ENCODE results near the gene GPR152. TPM values are rescaled to one million over a fixed set of nuclear protein-coding genes. Genes with fewer than 3 reads are reported as not detected.

The GPR152 gene
- total and polyA plus RNA-seq, 2 of the 8 experiments (the other 6 are each of a cell fraction or from before 2014, with no cell fraction given), result not detected

DNA sequence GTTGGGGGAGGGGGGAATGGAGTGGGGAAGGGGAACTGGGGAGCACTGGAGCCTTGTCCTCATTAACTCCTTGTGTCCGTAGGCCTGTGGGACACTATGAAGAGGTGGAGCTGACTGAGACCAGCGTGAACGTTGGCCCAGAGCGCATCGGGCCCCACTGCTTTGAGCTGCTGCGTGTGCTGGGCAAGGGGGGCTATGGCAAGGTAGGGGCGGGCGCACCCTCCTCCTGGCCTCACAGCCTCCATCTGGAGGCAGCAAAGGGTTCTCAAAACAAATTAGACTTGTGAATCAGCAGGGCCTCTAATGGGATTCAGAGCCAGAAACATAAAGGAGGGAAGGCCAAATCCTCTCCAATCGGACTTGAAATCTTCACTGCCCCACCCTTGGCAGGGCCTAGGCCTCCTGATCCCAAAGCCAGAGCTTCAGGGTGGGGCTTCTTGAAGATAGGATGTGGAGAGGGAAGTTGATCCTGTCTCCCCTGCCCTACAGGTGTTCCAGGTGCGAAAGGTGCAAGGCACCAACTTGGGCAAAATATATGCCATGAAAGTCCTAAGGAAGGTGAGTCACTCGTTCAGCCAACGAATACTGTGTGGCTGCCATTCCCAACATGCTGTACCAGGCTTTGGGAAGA lies 23.4 kb downstream of the GPR152 start:
- Histone ChIP-seq H3K4me2 (ENCODE audit: insufficient read depth in 1 of 2, low read depth in 2 of 2, low read length in 2 of 2) (peak overlapping the region; percentile 60 to 96), H2BK5ac (ENCODE audit: low read depth, low read length) (peak overlapping the region; percentile 66; the same call in 1 of the 2 replicates), H3K23ac (ENCODE audit: insufficient read length) (no peak overlapping the region), H2BK12ac (ENCODE audit: low read depth, low read length) (no peak overlapping the region), H2AK5ac (ENCODE audit: low read depth, low read length) (peak overlapping the region; percentile 11; the same call in 1 of the 2 replicates), H3K56ac (replicated peaks; ENCODE audit: insufficient read length, low read depth, low read length) (no peak overlapping the region), H3K4me1 (replicated peaks in 1 of 4; ENCODE audit: control insufficient read depth in 3 of 4, insufficient read depth in 4 of 4, low read length in 3 of 4) (peaks cover 0 to 12% (median 4%) of the 10 kb centered on the region in 4 experiments; a peak in 6 of 7 replicates), H4K8ac (ENCODE audit: extremely low read depth, insufficient read depth, low read length) (no peak overlapping the region; the same call in 1 of the 2 replicates), H3K9ac (replicated peaks in 1 of 4; ENCODE audit: extremely low read depth in 1 of 4, low read depth in 3 of 4, low read length in 3 of 4) (peak overlapping the region in 3 of 4 experiments; percentile 72 to 86 (median 77); a peak in 6 of 7 replicates), H2BK20ac (ENCODE audit: low read length) (no peak overlapping the region), H3K14ac (ENCODE audit: insufficient read length) (no peak overlapping the region), H2AFZ (ENCODE audit: low read length) (no peak overlapping the region), H3K79me2 (ENCODE audit: control insufficient read depth in 1 of 2, insufficient read depth in 2 of 2, low read length in 2 of 2) (peaks cover 0 to 9% of the 10 kb centered on the region in 2 experiments; a peak in 2 of 4 replicates), H2BK15ac (ENCODE audit: low read length) (no peak overlapping the region), H4K91ac (replicated peaks; ENCODE audit: insufficient read length, low read length) (no peak overlapping the region), H3K9me3 (ENCODE audit: insufficient read depth in 2 of 2, low read depth in 1 of 2, low read length in 1 of 2) (no peaks in the 10 kb centered on the region), H3K18ac (ENCODE audit: extremely low read depth, low read length) (no peak overlapping the region), H4K20me1 (replicated peaks in 1 of 2; ENCODE audit: control insufficient read depth in 1 of 2, insufficient read depth in 2 of 2, low read length in 2 of 2) (peaks cover 0 to 1% of the 10 kb centered on the region in 2 experiments), H3K27me3 (replicated peaks in 1 of 4; ENCODE audit: control insufficient read depth in 3 of 4, extremely low read depth in 1 of 4, insufficient read depth in 3 of 4, low read length in 3 of 4) (no peaks in the 10 kb centered on the region), H3K4me3 (ENCODE audit: extremely low read depth in 1 of 4, insufficient read depth in 2 of 4, low read depth in 3 of 4, low read length in 4 of 4) (peak overlapping the region; percentile 66 to 98 (median 90)), H2BK120ac (replicated peaks; ENCODE audit: low read depth, low read length) (no peak overlapping the region), H3K23me2 (ENCODE audit: low read depth, low read length) (peaks cover 10% of the 10 kb centered on the region), H4K5ac (ENCODE audit: insufficient read length, low read depth, low read length) (no peak overlapping the region), H3K36me3 (ENCODE audit: control insufficient read depth in 2 of 4, insufficient read depth in 4 of 4, low read length in 3 of 4) (peaks cover 3 to 9% (median 8%) of the 10 kb centered on the region in 4 experiments; a peak in 7 of 8 replicates), H3K4ac (replicated peaks; ENCODE audit: insufficient read length, low read depth, low read length) (no peak overlapping the region), H3K27ac (ENCODE audit: low read depth, low read length) (peak overlapping the region; percentile 33; the same call in 1 of the 2 replicates), H3K79me1 (ENCODE audit: low read depth, low read length) (peaks cover 5% of the 10 kb centered on the region)
- no peak for TF ChIP-seq MAFK (IDR thresholded peaks at IDR 0.05; ENCODE audit: low read depth, low read length)
- TF ChIP-seq ZNF274 (IDR thresholded peaks at IDR 0.05; ENCODE audit: borderline replicate concordance, extremely low read depth, low read length), result no peak
- no peak for TF ChIP-seq RXRA (IDR thresholded peaks at IDR 0.05; ENCODE audit: insufficient read depth, low read depth, low read length)
- TF ChIP-seq JUND (IDR thresholded peaks at IDR 0.05; ENCODE audit: low read length), result no peak
- TF ChIP-seq TBP (IDR thresholded peaks at IDR 0.05; ENCODE audit: low read depth, low read length), result no peak
- no peak for TF ChIP-seq JUN (IDR thresholded peaks at IDR 0.05; ENCODE audit: low read depth, low read length)
- FAIRE-seq, result no peak
- CTCF ChIA-PET (ENCODE audit: partially characterized antibody), result no interaction called here
- 79% methylated on average over 7 of the region's 12 CpGs; no CpG with 5 or more reads in 1 of the 2 experiments for WGBS, 2 experiments (ENCODE audit: extremely low coverage in 1 of 2, insufficient coverage in 1 of 2, insufficient read length in 1 of 2, insufficient replicate concordance in 2 of 2, low coverage in 1 of 2, low lambda C conversion rate in 2 of 2, missing lambda C conversion rate in 1 of 2)
- POLR2A ChIA-PET (ENCODE audit: partially characterized antibody), result interaction anchor here (0.8 to 12.5 kb wide), 10 partner anchors 9 to 41 kb away, joined by 3 to 104 read pairs (median 6); partner anchors contain the start of genes CABP4, CARNS1, PPP1CA and PTPRCAP
- DNase-seq (ENCODE audit: low read depth in 1 of 2, low spot score in 2 of 2), result no peak

Data from H1 (cell line).